Activated CD4-positive, alpha-beta T cell treated with anti-CD3 and anti-CD28 coated beads, Interleukin-2, amount 50 U/mL, for 24 hours (primary cell): ENCODE measurements around the gene SCYL1.

Experiments used
- DNase-seq, 2 donors: peaks; one replicate each; pipeline ENCODE4 v3.0.0-alpha.2; 2020; ENCODE audit warnings: low read depth in 1 of 2, low spot score in 1 of 2

SCYL1 gene

DNA sequence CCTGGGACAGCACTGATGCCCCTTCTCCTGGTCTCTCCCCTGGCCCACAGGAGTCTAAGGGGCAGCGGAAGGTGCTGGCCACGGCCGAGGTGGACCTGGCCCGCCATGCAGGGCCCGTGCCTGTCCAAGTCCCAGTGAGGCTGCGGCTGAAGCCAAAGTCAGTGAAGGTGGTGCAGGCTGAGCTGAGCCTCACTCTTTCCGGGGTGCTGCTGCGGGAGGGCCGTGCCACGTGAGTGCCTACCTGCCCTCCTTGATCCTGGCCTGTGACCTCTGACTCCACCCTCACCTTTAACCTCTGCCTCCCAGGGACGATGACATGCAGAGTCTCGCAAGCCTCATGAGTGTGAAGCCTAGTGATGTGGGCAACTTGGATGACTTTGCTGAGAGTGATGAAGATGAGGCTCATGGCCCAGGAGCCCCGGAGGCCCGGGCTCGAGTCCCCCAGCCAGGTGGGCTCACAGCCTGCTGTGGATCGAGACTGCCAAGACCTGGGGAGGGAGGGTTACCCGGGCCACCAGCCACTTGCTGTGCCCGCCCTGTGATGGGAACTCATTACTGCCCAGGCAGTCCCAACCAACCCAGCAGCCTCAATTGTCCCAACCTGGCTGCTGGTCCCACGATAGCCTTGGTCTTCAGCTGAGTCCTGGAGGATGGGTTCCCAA, 55.3 kb downstream of the SCYL1 start:
- no peak for DNase-seq

DNA sequence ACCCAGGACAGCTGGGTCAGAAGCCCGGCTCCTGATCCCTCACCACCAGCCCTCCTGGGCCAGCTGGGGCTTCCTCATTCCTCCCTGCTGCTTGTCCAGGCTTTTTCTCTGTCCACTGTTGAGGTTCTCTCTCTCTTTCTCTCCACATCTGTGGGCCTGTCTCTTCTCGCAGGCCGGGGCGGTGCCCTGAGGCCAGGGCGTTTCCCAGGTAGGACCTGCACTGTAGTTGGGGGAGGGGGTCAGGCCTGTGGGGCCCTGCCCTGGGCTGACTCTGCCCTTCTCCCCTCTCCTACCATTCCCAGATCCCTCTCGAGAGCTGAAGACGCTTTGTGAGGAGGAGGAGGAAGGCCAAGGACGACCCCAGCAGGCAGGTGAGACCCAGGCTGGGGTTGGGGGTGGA, 55.9 kb downstream of the SCYL1 start:
- DNase-seq = no peak

DNA sequence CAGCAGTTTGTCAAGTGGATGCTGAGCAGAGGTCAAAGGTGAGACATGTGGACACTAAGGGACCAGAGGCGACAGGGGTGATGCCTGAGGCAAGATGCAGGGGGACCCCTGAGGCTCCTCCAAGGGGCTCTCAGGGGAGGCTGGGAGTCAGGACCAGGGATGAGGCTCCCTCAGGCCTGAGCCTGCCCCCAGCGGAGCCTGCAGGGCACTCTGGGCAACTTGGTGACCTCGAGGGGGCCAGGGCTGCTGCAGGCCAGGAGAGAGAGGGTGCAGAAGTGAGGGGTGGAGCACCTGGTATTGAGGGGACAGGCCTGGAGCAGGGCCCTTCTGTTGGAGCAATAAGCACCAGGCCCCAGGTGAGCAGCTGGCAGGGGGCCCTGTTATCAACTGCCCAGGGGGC, 57.0 kb downstream of the SCYL1 start:
- no peak for DNase-seq

DNA sequence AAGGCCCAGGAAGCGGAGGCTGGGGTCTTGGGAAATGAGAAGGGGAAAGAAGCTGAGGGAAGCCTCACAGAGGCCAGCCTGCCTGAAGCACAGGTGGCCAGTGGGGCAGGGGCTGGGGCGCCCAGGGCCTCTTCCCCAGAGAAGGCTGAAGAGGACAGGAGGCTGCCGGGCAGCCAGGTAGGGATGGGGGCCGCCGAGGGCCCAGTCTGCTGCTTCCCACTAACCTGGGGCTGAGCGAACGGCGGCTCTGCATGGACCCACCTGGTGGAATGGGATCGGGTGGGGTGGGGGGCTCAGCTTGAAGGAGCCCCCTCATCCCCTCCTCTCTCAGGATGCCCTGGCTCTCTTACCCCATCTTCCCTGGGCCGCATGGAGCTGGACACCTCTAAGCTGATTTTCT, 58.7 kb downstream of the SCYL1 start:
- DNase-seq = no peak

- no peak for DNase-seq
Observed at GRCh38 chr11:65584106-65584505, 59.2 kb downstream of the SCYL1 start.

DNA sequence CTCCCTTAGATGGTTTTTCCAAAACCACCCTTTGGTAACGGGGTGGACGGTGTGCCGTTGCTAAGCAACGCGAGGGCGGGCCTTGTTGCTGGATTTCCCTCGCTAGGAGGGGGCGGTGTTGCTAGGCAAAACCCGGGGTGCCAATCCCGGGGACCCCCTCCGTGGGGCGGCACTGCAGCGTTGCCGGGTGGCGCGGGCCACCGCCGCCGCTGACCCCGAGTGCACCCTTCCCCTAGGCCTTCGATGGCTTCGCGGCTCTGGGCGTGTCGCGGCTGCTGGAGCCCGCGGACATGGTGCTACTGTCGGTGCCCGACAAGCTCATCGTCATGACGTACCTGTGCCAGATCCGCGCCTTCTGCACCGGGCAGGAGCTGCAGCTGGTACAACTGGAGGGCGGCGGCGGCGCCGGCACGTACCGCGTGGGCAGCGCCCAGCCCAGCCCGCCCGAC, 59.9 kb downstream of the SCYL1 start:
- DNase-seq = no peak

GRCh38 chr11:65585396-65586246, 60.7 kb downstream of the SCYL1 start:
- no peak for DNase-seq

GRCh38 chr11:65586247-65586630, 61.4 kb downstream of the SCYL1 start:
- DNase-seq = no peak

DNA sequence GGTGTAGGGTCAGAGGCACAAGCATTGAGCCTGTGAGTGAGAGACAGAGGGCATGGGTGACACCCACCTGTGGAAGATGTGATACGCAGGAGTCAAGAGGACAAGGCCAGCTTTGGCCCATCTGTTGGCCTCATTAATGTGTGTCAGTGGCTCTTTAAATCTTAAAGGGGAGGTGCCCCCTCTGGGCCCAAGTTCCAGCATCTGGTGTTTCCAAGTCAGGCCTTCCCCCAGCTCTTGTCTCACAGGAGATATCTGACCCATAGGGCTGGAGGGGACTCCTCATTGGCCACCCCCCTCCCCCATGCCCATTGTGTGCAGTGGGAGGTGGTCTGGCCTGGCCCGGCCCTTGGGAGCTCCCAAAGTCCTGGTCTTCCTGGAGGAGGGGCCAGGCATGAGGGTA, 61.8 kb downstream of the SCYL1 start:
- DNase-seq = no peak
